HL-60 (cell line): ENCODE results near the gene SFTPA2.
"Not testable (repeated sequence)": the region's sequence is repeated elsewhere in the genome, so short reads cannot be mapped to it uniquely, and the experiment has no call there.

Source experiments
- DNase-seq, 2 experiments: peaks; one replicate each; pipeline ENCODE4 v3.0.0-alpha.2; 2010 to 2020; ENCODE audit warnings: low read depth in 1 of 2, low spot score in 1 of 2
- H3K27ac ChIP-seq: fragments of 250-450 bp; sonication (Bioruptor Pico); replicated peaks from 2 replicates; pipeline ENCODE4 v1.5.1; 2020; ENCODE audit warnings: mild to moderate bottlenecking, moderate library complexity
- H3K27me3 ChIP-seq: fragments of 250-450 bp; sonication (Bioruptor Pico); 2 replicates; pipeline ENCODE4 v1.5.1; 2021; ENCODE audit warnings: mild to moderate bottlenecking, moderate library complexity; ENCODE audit not compliant: insufficient read depth, poor library complexity, severe bottlenecking
- H3K4me3 ChIP-seq: replicated peaks from 2 replicates; pipeline ENCODE4 v1.5.1; 2011; ENCODE audit warnings: mild to moderate bottlenecking, control low read depth, low read length; ENCODE audit not compliant: insufficient read depth
- GABPA ChIP-seq: IDR thresholded peaks from 2 replicates; pipeline ENCODE4 v1.6.1; 2012; ENCODE audit warnings: low read depth
- POLR2AphosphoS5 ChIP-seq: IDR thresholded peaks from 2 replicates; pipeline ENCODE4 v1.6.1; 2012; ENCODE audit warnings: low read depth
- SPI1 ChIP-seq: IDR thresholded peaks from 2 replicates; pipeline ENCODE4 v1.6.1; 2012; ENCODE audit warnings: low read depth, mild to moderate bottlenecking, borderline replicate concordance
- TF ChIP-seq, protein P1 (sequence below): IDR thresholded peaks from one replicate; pipeline ENCODE4 v1.5.1; 2011; ENCODE audit warnings: low read length, control low read depth, inconsistent platforms; ENCODE audit not compliant: insufficient read depth
- TF ChIP-seq, protein P2 (sequence below): IDR thresholded peaks from 2 replicates; pipeline ENCODE4 v1.6.1; 2012; ENCODE audit warnings: low read depth; ENCODE audit not compliant: insufficient replicate concordance

The SFTPA2 gene

DNA sequence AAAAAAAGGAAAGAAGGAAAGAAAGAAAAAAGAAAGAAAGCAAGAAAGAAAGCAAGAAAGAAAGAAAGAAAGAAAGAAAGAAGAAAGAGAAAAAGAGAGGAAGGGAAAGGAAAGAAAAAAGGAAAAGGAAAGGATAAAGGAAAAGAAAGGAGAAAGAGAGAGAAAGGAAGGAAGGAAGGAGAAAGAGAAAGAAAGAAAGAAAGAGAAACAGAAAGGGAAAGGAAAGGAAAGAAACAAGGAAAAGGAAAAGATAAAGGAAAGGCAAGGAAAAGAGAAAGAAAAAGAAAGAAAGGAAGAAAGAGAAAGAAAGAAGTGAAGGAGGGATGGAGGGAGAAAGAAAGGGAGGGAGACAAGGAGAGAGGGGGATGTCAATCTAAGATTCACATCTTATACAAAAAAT is 20.8 kb upstream of the SFTPA2 start:
- H3K4me3 ChIP-seq = no peak overlapping the region
- no peaks in the 10 kb centered on the region for H3K27me3 ChIP-seq
- H3K27ac ChIP-seq = no peak overlapping the region
- DNase-seq = no peak
- TF ChIP-seq, protein P1, sequence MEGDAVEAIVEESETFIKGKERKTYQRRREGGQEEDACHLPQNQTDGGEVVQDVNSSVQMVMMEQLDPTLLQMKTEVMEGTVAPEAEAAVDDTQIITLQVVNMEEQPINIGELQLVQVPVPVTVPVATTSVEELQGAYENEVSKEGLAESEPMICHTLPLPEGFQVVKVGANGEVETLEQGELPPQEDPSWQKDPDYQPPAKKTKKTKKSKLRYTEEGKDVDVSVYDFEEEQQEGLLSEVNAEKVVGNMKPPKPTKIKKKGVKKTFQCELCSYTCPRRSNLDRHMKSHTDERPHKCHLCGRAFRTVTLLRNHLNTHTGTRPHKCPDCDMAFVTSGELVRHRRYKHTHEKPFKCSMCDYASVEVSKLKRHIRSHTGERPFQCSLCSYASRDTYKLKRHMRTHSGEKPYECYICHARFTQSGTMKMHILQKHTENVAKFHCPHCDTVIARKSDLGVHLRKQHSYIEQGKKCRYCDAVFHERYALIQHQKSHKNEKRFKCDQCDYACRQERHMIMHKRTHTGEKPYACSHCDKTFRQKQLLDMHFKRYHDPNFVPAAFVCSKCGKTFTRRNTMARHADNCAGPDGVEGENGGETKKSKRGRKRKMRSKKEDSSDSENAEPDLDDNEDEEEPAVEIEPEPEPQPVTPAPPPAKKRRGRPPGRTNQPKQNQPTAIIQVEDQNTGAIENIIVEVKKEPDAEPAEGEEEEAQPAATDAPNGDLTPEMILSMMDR = no peak
- TF ChIP-seq SPI1 = no peak
- TF ChIP-seq, protein P2, sequence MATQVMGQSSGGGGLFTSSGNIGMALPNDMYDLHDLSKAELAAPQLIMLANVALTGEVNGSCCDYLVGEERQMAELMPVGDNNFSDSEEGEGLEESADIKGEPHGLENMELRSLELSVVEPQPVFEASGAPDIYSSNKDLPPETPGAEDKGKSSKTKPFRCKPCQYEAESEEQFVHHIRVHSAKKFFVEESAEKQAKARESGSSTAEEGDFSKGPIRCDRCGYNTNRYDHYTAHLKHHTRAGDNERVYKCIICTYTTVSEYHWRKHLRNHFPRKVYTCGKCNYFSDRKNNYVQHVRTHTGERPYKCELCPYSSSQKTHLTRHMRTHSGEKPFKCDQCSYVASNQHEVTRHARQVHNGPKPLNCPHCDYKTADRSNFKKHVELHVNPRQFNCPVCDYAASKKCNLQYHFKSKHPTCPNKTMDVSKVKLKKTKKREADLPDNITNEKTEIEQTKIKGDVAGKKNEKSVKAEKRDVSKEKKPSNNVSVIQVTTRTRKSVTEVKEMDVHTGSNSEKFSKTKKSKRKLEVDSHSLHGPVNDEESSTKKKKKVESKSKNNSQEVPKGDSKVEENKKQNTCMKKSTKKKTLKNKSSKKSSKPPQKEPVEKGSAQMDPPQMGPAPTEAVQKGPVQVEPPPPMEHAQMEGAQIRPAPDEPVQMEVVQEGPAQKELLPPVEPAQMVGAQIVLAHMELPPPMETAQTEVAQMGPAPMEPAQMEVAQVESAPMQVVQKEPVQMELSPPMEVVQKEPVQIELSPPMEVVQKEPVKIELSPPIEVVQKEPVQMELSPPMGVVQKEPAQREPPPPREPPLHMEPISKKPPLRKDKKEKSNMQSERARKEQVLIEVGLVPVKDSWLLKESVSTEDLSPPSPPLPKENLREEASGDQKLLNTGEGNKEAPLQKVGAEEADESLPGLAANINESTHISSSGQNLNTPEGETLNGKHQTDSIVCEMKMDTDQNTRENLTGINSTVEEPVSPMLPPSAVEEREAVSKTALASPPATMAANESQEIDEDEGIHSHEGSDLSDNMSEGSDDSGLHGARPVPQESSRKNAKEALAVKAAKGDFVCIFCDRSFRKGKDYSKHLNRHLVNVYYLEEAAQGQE = no peak
- TF ChIP-seq POLR2AphosphoS5 = no peak
- no peak for TF ChIP-seq GABPA

DNA sequence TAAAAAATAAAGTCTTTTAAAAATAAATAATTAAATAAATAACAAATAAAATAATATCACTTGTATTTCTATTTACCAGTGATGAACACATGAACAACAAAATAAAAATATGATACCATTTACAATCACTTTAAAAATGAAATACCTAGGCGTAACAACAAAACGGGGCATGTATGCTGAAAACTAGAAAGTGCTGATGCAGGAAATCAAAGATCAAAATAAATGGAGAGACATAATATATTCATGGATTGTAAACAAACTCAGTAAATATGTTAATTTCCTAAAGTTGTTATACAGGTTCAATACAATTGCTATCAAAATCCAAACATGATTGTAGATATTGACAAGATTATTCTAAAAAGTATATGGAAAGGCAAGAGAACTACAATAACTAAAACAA is 19.2 kb upstream of the SFTPA2 start:
- no peak for DNase-seq
- Histone ChIP-seq H3K4me3 (no peak overlapping the region), H3K27ac (no peak overlapping the region), H3K27me3 (no peaks in the 10 kb centered on the region)
- TF ChIP-seq POLR2AphosphoS5 = no peak
- no peak for TF ChIP-seq SPI1
- TF ChIP-seq, protein P1 = no peak
- TF ChIP-seq, protein P2 = no peak
- TF ChIP-seq GABPA = no peak

DNA sequence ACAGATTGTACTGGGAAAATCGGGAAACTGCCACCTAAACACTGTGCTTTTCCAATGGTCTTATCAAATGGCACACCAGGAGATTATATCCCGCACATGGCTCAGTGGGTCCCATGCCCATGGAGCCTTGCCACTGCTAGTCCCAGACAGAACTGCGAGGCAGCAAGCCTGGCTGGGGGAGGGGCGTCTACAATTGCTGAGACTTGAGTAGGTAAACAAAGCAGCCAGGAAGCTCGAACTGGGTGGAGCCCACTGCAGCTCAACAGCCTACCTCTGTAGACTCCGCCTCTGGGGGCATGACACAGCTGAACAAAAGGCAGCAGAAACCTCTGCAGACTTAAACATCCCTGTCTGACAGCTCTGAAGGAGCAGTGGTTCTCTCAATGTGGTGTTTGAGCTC is 10.4 kb upstream of the SFTPA2 start:
- H3K4me3 ChIP-seq, H3K27me3 ChIP-seq, H3K27ac ChIP-seq, DNase-seq: not testable (repeated sequence)

DNA sequence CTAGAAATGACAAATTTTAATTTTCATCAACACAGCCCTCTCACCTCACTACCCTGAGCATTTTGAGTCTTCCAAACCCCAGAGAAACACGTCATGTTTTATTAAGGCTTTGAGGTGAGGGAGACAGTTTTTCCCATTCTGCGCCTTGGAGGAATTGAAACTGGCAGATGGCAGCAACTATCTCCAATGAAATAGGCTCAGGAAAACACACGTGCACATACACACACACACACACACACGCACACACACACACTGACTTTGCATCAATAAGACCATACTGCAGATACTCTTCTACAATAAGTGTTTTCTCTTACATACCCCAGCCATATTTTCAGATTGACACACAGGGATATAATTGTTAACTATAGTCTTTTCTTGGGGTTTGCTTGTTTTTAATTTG is 3.2 kb upstream of the SFTPA2 start:
- no peak for TF ChIP-seq SPI1
- TF ChIP-seq, protein P2 = no peak
- TF ChIP-seq, protein P1 = no peak
- no peak for TF ChIP-seq GABPA
- no peak for TF ChIP-seq POLR2AphosphoS5
- H3K27me3 ChIP-seq = peaks cover 2% of the 10 kb centered on the region
- no peak overlapping the region for H3K4me3 ChIP-seq
- no peak overlapping the region for H3K27ac ChIP-seq
- no peak for DNase-seq
